ENCODE measurements around the gene SUCLG2. TPM values are rescaled to one million over a fixed set of nuclear protein-coding genes. Genes with fewer than 3 reads are reported as not detected.

The SUCLG2 gene
- total and polyA plus RNA-seq, 4 donors: 34.3 to 68.4 (median 44.3) TPM

DNA sequence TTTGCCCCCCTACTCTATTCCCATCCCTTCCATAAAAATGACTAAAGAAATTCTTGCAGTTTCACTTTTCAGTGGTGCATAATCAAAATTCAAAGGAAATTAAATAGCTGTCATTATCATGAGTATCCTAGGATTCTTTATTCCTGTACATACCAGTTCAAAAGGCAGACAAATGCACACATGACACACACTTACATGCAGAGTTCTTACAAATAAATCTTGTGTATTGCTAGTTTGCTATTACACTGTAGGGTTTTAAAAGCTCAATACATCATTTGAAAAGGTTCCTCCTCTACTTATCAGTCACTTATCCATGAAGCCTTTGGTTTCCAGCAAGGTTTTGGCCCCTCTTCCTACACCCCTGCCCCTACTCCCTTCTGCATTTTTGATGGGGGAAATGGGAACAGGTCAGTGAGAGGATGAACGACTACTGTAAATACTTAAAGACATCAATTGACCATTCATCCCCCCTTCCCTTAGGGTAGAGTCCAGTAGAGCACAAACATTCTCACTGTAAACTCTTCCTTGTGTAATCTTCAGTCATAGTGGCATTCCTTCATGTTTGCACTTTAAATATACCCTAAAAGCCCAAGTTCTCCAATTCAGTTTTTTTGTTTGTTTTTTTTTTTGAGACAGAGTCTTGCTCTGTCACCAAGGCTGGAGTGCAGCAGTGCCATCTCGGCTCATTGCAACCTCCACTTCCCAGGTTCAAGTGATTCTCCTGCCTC is 92.6 kb downstream of the SUCLG2 start:
- DNase-seq: peak in 1 of 3 donors; percentile 8
- ATAC-seq (ENCODE audit: insufficient read depth, low FRiP score): no peak
- TF ChIP-seq, protein P1, sequence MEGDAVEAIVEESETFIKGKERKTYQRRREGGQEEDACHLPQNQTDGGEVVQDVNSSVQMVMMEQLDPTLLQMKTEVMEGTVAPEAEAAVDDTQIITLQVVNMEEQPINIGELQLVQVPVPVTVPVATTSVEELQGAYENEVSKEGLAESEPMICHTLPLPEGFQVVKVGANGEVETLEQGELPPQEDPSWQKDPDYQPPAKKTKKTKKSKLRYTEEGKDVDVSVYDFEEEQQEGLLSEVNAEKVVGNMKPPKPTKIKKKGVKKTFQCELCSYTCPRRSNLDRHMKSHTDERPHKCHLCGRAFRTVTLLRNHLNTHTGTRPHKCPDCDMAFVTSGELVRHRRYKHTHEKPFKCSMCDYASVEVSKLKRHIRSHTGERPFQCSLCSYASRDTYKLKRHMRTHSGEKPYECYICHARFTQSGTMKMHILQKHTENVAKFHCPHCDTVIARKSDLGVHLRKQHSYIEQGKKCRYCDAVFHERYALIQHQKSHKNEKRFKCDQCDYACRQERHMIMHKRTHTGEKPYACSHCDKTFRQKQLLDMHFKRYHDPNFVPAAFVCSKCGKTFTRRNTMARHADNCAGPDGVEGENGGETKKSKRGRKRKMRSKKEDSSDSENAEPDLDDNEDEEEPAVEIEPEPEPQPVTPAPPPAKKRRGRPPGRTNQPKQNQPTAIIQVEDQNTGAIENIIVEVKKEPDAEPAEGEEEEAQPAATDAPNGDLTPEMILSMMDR (IDR thresholded peaks at IDR 0.05; ENCODE audit: control extremely low read depth, extremely low read depth): no peak
- Histone ChIP-seq H3K27me3 (ENCODE audit: control insufficient read depth in 3 of 3, insufficient read depth in 3 of 3, low read length in 2 of 3) (no peaks in the 10 kb centered on the region), H3K4me1 (ENCODE audit: control insufficient read depth in 5 of 5, insufficient read depth in 5 of 5, low read length in 5 of 5) (peaks cover 0 to 35% (median 6%) of the 10 kb centered on the region in 5 donors), H3K36me3 (ENCODE audit: control insufficient read depth in 4 of 4, insufficient read depth in 4 of 4, low read length in 4 of 4) (peaks cover 0 to 3% (median 0%) of the 10 kb centered on the region in 4 donors), H3K27ac (ENCODE audit: low read depth in 1 of 2, low read length in 1 of 2) (no peak overlapping the region), H3K9me3 (ENCODE audit: control insufficient read depth in 4 of 4, insufficient read depth in 3 of 4, low read length in 3 of 4) (no peaks in the 10 kb centered on the region), H3K9ac (ENCODE audit: insufficient read depth in 1 of 2, low read length in 2 of 2) (no peak overlapping the region), H3K4me3 (no peak overlapping the region)
- 79 to 88% methylated on average over 2 of the region's 2 CpGs for WGBS, 2 donors

DNA sequence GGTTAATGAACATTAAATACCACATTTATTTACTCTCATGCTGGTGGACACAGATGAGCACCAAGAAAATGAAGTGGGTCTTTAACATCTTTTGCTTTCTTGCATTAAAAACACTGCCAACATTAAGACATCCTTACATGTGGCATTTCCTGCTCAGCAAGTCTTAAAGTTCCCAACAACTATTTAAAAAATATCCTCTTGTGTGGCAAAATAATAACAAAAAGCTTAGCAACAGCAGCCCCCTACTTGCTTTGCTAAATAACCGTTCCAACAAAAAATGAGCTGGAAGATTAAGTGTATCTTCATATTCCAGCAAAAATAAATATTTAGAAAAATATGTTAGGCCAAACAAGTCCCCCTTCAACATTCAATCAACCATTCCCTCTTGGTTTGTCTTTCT is 93.1 kb downstream of the SUCLG2 start:
- WGBS, 2 donors: 51 to 78% methylated on average over 1 of the region's 1 CpG
- Histone ChIP-seq H3K4me3 (no peak overlapping the region), H3K27ac (ENCODE audit: low read depth in 1 of 2, low read length in 1 of 2) (no peak overlapping the region), H3K36me3 (ENCODE audit: control insufficient read depth in 4 of 4, insufficient read depth in 4 of 4, low read length in 4 of 4) (peaks cover 0 to 9% (median under 1%) of the 10 kb centered on the region in 4 donors), H3K4me1 (ENCODE audit: control insufficient read depth in 5 of 5, insufficient read depth in 5 of 5, low read length in 5 of 5) (peaks cover 0 to 35% (median 6%) of the 10 kb centered on the region in 5 donors), H3K9me3 (ENCODE audit: control insufficient read depth in 4 of 4, insufficient read depth in 3 of 4, low read length in 3 of 4) (no peaks in the 10 kb centered on the region), H3K27me3 (ENCODE audit: control insufficient read depth in 3 of 3, insufficient read depth in 3 of 3, low read length in 2 of 3) (no peaks in the 10 kb centered on the region), H3K9ac (ENCODE audit: insufficient read depth in 1 of 2, low read length in 2 of 2) (no peak overlapping the region)
- ATAC-seq (ENCODE audit: insufficient read depth, low FRiP score): no peak
- DNase-seq: peak in 2 of 3 donors; percentile 70
- TF ChIP-seq, protein P1 (IDR thresholded peaks at IDR 0.05; ENCODE audit: control extremely low read depth, extremely low read depth): no peak

DNA sequence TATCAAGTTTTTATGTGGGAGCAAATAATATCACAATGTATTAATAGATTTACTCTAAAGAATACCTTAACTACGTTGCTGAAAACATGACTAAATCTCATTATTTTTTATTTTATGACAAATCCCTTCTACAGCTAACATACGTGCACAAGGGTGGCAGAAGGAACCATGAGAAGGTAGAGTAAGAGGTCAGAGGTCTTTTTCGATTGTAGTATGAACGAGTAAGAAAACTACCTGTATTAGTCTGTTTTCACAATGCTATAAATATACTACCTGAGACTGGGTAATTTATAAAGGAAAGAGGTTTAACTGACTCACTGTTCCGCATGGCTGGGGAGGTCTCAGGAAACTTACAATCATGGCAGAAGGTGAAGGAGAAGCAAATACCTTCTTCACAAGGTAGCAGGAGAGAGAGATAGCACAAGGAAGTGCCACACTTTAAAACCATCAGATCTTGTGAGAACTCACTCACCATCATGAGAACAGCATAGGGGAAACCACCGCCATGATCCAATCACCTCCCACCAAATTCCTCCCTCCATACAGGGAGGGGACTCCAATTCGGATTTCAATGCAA is 95.3 kb downstream of the SUCLG2 start:
- H3K4me1 ChIP-seq (ENCODE audit: control insufficient read depth in 5 of 5, insufficient read depth in 5 of 5, low read length in 5 of 5): peaks cover 0 to 35% (median 6%) of the 10 kb centered on the region in 5 donors
- H3K9ac ChIP-seq (ENCODE audit: insufficient read depth in 1 of 2, low read length in 2 of 2): no peak overlapping the region
- H3K9me3 ChIP-seq (ENCODE audit: control insufficient read depth in 4 of 4, insufficient read depth in 3 of 4, low read length in 3 of 4): no peaks in the 10 kb centered on the region
- TF ChIP-seq, protein P1 (IDR thresholded peaks at IDR 0.05; ENCODE audit: control extremely low read depth, extremely low read depth): no peak
- no peak overlapping the region for H3K4me3 ChIP-seq
- ATAC-seq (ENCODE audit: insufficient read depth, low FRiP score) (no peak), DNase-seq (no peak)
- H3K27ac ChIP-seq (ENCODE audit: low read depth in 1 of 2, low read length in 1 of 2): no peak overlapping the region
- 96% methylated on average over 7 of the region's 7 CpGs for WGBS, 2 donors
- peaks cover 0 to 9% (median 2%) of the 10 kb centered on the region in 4 donors for H3K36me3 ChIP-seq (ENCODE audit: control insufficient read depth in 4 of 4, insufficient read depth in 4 of 4, low read length in 4 of 4)
- H3K27me3 ChIP-seq (ENCODE audit: control insufficient read depth in 3 of 3, insufficient read depth in 3 of 3, low read length in 2 of 3): no peaks in the 10 kb centered on the region
